Right ventricle myocardium superior (tissue), 1 donor: ENCODE results near the gene RTN3. TPM values are rescaled to one million over a fixed set of nuclear protein-coding genes. Genes with fewer than 3 reads are reported as not detected.
"Not testable (repeated sequence)": the region's sequence is repeated elsewhere in the genome, so short reads cannot be mapped to it uniquely, and the experiment has no call there.

ENCODE experiments used
- ATAC-seq: fragments of 200-7000 bp; cut with Tn5 transposase; one replicate; pipeline ENCODE4 v1.9.1; 2020; ENCODE audit warnings: mild to moderate bottlenecking; ENCODE audit not compliant: poor library complexity
- DNase-seq: peaks from one replicate; pipeline ENCODE4 v3.0.0-alpha.2; 2020
- intact Hi-C: fragments of 100-400 bp; cut with DNase I; formaldehyde crosslinking; loops from one replicate; pipeline ENCODE4 v1.11.2; 2022
- total RNA-seq: library from RNA; stranded (reverse); fragmentation: NEBNext Ultra II Directional; extraction: Animal tissue kit (Norgen Biotek cat#: 25700); gene quantifications from one replicate; pipeline ENCODE4 v1.2.1, GENCODE V29; 2021
- donor health status: DM: no; HTN: yes; CAD: no; lungs with severe emphysema.

RTN3 gene
- total RNA-seq, 1 donor from 2014 or later = 41.2 TPM

GRCh38 chr11:63672936-63673539 is 8.3 kb upstream of the RTN3 start:
- intact Hi-C loops = no loop called here
- DNase-seq = no peak
- ATAC-seq = no peak

GRCh38 chr11:63673579-63673978 is 7.7 kb upstream of the RTN3 start:
- ATAC-seq (no peak), DNase-seq (no peak)
- intact Hi-C loops = no loop called here

- intact Hi-C loops = no loop called here
- ATAC-seq = peak; percentile 0
- DNase-seq = no peak
Observed at GRCh38 chr11:63680834-63681320, 423 bp upstream of the RTN3 start.

- ATAC-seq = peak; percentile 30
- DNase-seq = peak; percentile 54
- intact Hi-C loops = no loop called here
Observed at GRCh38 chr11:63682066-63683021, 1.0 kb downstream of the RTN3 start.

- intact Hi-C loops = no loop called here
- DNase-seq (no peak), ATAC-seq (no peak)
Observed at GRCh38 chr11:63683133-63683991, 2.1 kb downstream of the RTN3 start.

- DNase-seq, intact Hi-C loops, ATAC-seq: not testable (repeated sequence)
Observed at GRCh38 chr11:63685158-63685721, 3.9 kb downstream of the RTN3 start.

- no peak for ATAC-seq
- no peak for DNase-seq
- intact Hi-C loops = no loop called here
Observed at GRCh38 chr11:63686926-63687325, 5.6 kb downstream of the RTN3 start.

- ATAC-seq (no peak), DNase-seq (no peak)
- intact Hi-C loops = no loop called here
Observed at GRCh38 chr11:63687845-63688244, 6.5 kb downstream of the RTN3 start.

- DNase-seq = no peak
- ATAC-seq = no peak
- intact Hi-C loops = no loop called here
Observed at GRCh38 chr11:63694596-63694995, 13.3 kb downstream of the RTN3 start.

- no peak for DNase-seq
- intact Hi-C loops = no loop called here
- ATAC-seq = peak; percentile 63
Observed at GRCh38 chr11:63698976-63699733, 17.9 kb downstream of the RTN3 start.

- DNase-seq (no peak), ATAC-seq (no peak)
- intact Hi-C loops = no loop called here
Observed at GRCh38 chr11:63699896-63700295, 18.6 kb downstream of the RTN3 start.

GRCh38 chr11:63705526-63705925 is 24.2 kb downstream of the RTN3 start:
- ATAC-seq (no peak), DNase-seq (no peak)
- intact Hi-C loops = no loop called here

GRCh38 chr11:63708764-63709163 is 27.5 kb downstream of the RTN3 start:
- ATAC-seq (no peak), DNase-seq (no peak)
- intact Hi-C loops = no loop called here

- intact Hi-C loops = no loop called here
- DNase-seq (no peak), ATAC-seq (no peak)
Observed at GRCh38 chr11:63709336-63709884, 28.1 kb downstream of the RTN3 start.

GRCh38 chr11:63710476-63711217 is 29.3 kb downstream of the RTN3 start:
- ATAC-seq (peak; percentile 66), DNase-seq (no peak)
- intact Hi-C loops = no loop called here

- intact Hi-C loops = no loop called here
- DNase-seq (no peak), ATAC-seq (no peak)
Observed at GRCh38 chr11:63711838-63712237, 30.5 kb downstream of the RTN3 start.

GRCh38 chr11:63713766-63714165 is 32.5 kb downstream of the RTN3 start:
- intact Hi-C loops = no loop called here
- DNase-seq (no peak), ATAC-seq (no peak)
